Astrocyte of the cerebellum (primary cell): ENCODE data around the gene ST6GALNAC4.

Experiments used
- DNase-seq: peaks from one replicate; pipeline ENCODE4 v3.0.0-alpha.2; 2011; ENCODE audit warnings: low read depth
- H3K4me3 ChIP-seq: 2 replicates; pipeline ENCODE4 v1.5.1; 2011; ENCODE audit warnings: mild to moderate bottlenecking, low read depth, low read length, moderate library complexity
- CTCF ChIP-seq: IDR thresholded peaks from 2 replicates; pipeline ENCODE4 v1.5.1; 2012; ENCODE audit warnings: low read length, low read depth, moderate library complexity, mild to moderate bottlenecking; ENCODE audit errors: missing control alignments
- in situ Hi-C: cut with HindIII; loops from 2 replicates; pipeline ENCODE4 v1.10.0; 2017; ENCODE audit warnings: low sequenced_read_pairs

Gene ST6GALNAC4

GRCh38 chr9:127876764-127877562 lies 39.9 kb downstream of the ST6GALNAC4 start:
- no peak for DNase-seq
- no peak for TF ChIP-seq CTCF
- in situ Hi-C loops, result no loop called here
- H3K4me3 ChIP-seq, result peak overlapping the region; percentile 50

DNA sequence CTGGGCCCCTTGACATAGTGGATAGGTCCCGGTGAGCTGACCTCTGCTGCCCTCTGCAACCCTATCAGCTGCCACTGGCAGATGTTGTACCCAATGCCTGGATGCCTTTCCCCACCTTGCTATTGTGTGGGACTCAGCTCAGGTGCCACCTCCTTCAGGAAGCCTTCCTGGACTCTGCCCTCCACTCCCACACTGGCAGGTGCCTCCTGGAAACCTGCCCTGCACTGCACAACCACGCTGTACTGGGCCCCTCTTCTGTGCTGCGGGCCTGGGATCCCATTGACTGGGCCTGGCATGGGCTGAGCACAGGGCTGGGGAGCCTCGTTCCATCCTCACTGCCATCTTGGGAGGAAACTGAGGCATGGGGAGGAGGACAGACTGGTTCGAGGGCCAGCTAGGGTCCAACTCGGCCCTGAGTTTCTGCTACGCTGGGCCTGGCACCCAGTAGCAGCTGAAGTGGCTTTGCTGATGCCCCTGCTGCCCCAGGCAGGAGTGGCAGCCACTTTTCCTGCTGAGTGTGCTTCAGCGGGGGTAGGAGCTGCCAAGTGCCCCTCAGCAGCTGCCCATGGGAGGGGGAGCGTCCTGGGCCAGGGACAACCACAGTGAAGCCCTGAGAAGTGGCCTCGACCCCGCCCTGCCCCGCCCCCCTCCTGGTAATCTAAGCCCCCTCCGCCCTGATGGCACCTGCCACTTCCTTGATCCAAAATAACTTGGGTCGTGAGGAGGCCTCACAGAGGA lies 40.6 kb downstream of the ST6GALNAC4 start:
- H3K4me3 ChIP-seq, result peak overlapping the region; percentile 50
- DNase-seq, result no peak
- no peak for TF ChIP-seq CTCF
- in situ Hi-C loops, result no loop called here

- DNase-seq, result peak; percentile 42
- in situ Hi-C loops, result no loop called here
- no peak for TF ChIP-seq CTCF
- peak overlapping the region; percentile 24 for H3K4me3 ChIP-seq
Measured at GRCh38 chr9:127875306-127875966, 41.4 kb downstream of the ST6GALNAC4 start.

DNA sequence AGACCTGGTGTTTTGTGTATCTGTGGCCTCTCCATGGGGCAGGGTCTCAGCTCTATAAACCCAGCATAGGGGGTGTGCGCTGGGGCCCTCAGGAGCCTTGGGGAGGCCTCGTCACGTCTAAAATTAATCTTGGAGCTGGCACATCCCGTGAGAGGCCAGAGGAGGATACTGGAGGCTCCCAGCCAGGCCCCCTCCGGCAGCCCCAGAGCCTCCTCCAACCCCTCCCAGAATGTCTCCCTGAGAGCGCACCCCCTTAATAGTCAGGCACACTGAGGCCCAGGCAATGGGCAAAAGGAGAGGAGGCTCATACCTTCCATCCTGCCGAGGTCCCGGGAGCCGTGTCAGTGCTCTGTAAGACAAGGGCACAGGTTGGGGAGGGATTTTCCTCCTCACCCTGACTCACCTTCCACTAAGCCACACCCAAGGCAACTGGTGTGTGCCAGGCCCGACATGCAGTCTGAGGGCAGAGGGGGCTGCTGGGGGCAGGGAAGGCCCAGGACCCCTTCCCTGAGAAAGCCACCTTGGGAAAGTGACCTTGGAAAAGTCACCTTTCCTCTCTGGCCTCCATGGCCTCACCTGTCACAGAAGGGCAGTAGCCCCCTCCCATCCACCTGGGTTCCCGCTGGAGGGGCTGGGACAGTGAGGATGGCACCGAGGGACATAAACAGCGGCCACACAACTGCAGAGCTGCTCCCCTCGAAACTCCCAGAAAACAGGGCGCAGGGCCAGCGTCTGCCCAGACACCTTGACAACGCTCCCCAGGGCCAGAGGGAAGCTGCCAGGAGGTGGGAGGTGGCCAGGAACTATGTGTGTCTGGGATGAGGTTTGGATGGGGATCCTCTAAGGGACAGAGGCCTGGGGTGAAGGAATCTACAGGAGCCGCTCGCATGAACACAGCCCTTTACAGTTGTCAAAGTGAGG lies 42.3 kb downstream of the ST6GALNAC4 start:
- H3K4me3 ChIP-seq, result no peak overlapping the region
- in situ Hi-C loops, result loop anchor here (5.0 to 25.0 kb wide), 2 partner anchors 112 to 237 kb away; no protein-coding TSS in a partner anchor
- TF ChIP-seq CTCF, result no peak
- no peak for DNase-seq

DNA sequence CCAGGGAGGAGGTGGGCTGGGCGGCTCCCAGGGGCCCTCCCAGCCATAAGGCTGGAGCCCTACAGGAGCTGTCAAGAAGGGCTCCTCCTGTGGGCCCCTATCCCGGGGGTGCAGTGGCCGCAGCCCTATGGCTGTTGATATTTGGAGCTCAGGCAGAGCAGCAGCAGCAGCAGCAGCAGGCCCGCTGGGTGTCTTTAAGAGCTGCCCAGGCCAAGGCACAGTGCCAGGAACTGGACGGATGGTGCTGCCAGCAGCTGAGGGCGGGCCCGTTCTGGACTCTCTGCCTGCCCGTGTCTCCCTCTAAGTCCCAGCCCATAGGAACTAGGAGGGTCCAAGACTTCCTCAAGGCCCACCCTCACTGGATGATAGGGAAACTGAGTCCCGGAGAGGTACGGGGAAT lies 43.0 kb downstream of the ST6GALNAC4 start:
- in situ Hi-C loops, result loop anchor here (5.0 to 25.0 kb wide), 2 partner anchors 112 to 237 kb away; no protein-coding TSS in a partner anchor
- peak; percentile 16 for DNase-seq
- no peak overlapping the region for H3K4me3 ChIP-seq
- TF ChIP-seq CTCF, result no peak
